ENCODE results near the gene SPRY4. TPM values are rescaled to one million over a fixed set of nuclear protein-coding genes. Genes with fewer than 3 reads are reported as not detected.

Gene SPRY4
- total and polyA plus RNA-seq, 2 of the 8 experiments (the other 6 are each of a cell fraction or from before 2014, with no cell fraction given) = 59.1 to 113 TPM

GRCh38 chr5:142322403-142322746 lies 2.4 kb downstream of the SPRY4 start:
- Histone ChIP-seq H3K36me3 (ENCODE audit: control insufficient read depth in 2 of 4, insufficient read depth in 4 of 4, low read length in 3 of 4) (peaks cover 0 to 7% (median 2%) of the 10 kb centered on the region in 4 experiments; a peak in 2 of 8 replicates), H3K27ac (ENCODE audit: low read depth, low read length) (no peak overlapping the region), H3K23ac (ENCODE audit: insufficient read length) (no peak overlapping the region), H3K27me3 (replicated peaks in 1 of 4; ENCODE audit: control insufficient read depth in 3 of 4, extremely low read depth in 1 of 4, insufficient read depth in 3 of 4, low read length in 3 of 4) (peaks cover 0 to 5% (median 0%) of the 10 kb centered on the region in 4 experiments; a peak in 2 of 7 replicates), H3K79me2 (ENCODE audit: control insufficient read depth in 1 of 2, insufficient read depth in 2 of 2, low read length in 2 of 2) (peaks cover 69 to 77% of the 10 kb centered on the region in 2 experiments), H2AK5ac (ENCODE audit: low read depth, low read length) (no peak overlapping the region), H3K56ac (replicated peaks; ENCODE audit: insufficient read length, low read depth, low read length) (no peak overlapping the region), H2BK12ac (ENCODE audit: low read depth, low read length) (no peak overlapping the region), H4K91ac (replicated peaks; ENCODE audit: insufficient read length, low read length) (no peak overlapping the region), H3K79me1 (ENCODE audit: low read depth, low read length) (no peaks in the 10 kb centered on the region; the same call in 1 of the 2 replicates), H4K20me1 (replicated peaks in 1 of 2; ENCODE audit: control insufficient read depth in 1 of 2, insufficient read depth in 2 of 2, low read length in 2 of 2) (peaks cover 37 to 46% of the 10 kb centered on the region in 2 experiments), H3K9ac (replicated peaks in 1 of 4; ENCODE audit: extremely low read depth in 1 of 4, low read depth in 3 of 4, low read length in 3 of 4) (peak overlapping the region in 1 of 4 experiments; percentile 26; a peak in 2 of 7 replicates), H3K4me1 (replicated peaks in 1 of 4; ENCODE audit: control insufficient read depth in 3 of 4, insufficient read depth in 4 of 4, low read length in 3 of 4) (peaks cover 15 to 39% (median 25%) of the 10 kb centered on the region in 4 experiments), H4K8ac (ENCODE audit: extremely low read depth, insufficient read depth, low read length) (no peak overlapping the region), H3K4ac (replicated peaks; ENCODE audit: insufficient read length, low read depth, low read length) (peak overlapping the region; percentile 16), H2BK15ac (ENCODE audit: low read length) (no peak overlapping the region), H2BK5ac (ENCODE audit: low read depth, low read length) (0 out of 2 replicates have a peak overlapping the region, but pooled peaks have one; percentile 99), H2AFZ (ENCODE audit: low read length) (no peak overlapping the region), H3K23me2 (ENCODE audit: low read depth, low read length) (peaks cover 29% of the 10 kb centered on the region), H4K5ac (ENCODE audit: insufficient read length, low read depth, low read length) (no peak overlapping the region), H2BK20ac (ENCODE audit: low read length) (no peak overlapping the region), H2BK120ac (replicated peaks; ENCODE audit: low read depth, low read length) (no peak overlapping the region), H3K14ac (ENCODE audit: insufficient read length) (no peak overlapping the region), H3K9me3 (ENCODE audit: insufficient read depth in 2 of 2, low read depth in 1 of 2, low read length in 1 of 2) (no peaks in the 10 kb centered on the region), H3K18ac (ENCODE audit: extremely low read depth, low read length) (no peak overlapping the region), H3K4me2 (ENCODE audit: insufficient read depth in 1 of 2, low read depth in 2 of 2, low read length in 2 of 2) (peak overlapping the region; percentile 95 to 97), H3K4me3 (ENCODE audit: extremely low read depth in 1 of 4, insufficient read depth in 2 of 4, low read depth in 3 of 4, low read length in 4 of 4) (peak overlapping the region; percentile 51 to 95 (median 90))
- ChIA-PET POLR2A (ENCODE audit: partially characterized antibody) (interaction anchor here (0.7 to 10.7 kb wide), 7 partner anchors 8 to 226 kb away, joined by 4 to 137 read pairs (median 9); no protein-coding TSS in a partner anchor), CTCF (ENCODE audit: partially characterized antibody) (interaction anchor here (0.7 to 13.7 kb wide), 14 partner anchors 7 to 333 kb away, joined by 3 to 191 read pairs (median 4); no protein-coding TSS in a partner anchor)
- FAIRE-seq (no peak), DNase-seq (ENCODE audit: low read depth in 1 of 2, low spot score in 2 of 2) (no peak)
- 69% methylated on average over 2 of the region's 5 CpGs; no CpG with 5 or more reads in 1 of the 2 experiments for WGBS, 2 experiments (ENCODE audit: extremely low coverage in 1 of 2, insufficient coverage in 1 of 2, insufficient read length in 1 of 2, insufficient replicate concordance in 2 of 2, low coverage in 1 of 2, low lambda C conversion rate in 2 of 2, missing lambda C conversion rate in 1 of 2)
- TF ChIP-seq RXRA (IDR thresholded peaks at IDR 0.05; ENCODE audit: insufficient read depth, low read depth, low read length) (no peak), BCL11A (IDR thresholded peaks at IDR 0.05; ENCODE audit: low read depth in 2 of 2, low read length in 2 of 2) (no peak), RFX5 (IDR thresholded peaks at IDR 0.05; ENCODE audit: borderline replicate concordance, low read depth, low read length) (no peak), ZNF274 (IDR thresholded peaks at IDR 0.05; ENCODE audit: borderline replicate concordance, extremely low read depth, low read length) (no peak), TEAD4 (IDR thresholded peaks at IDR 0.05; ENCODE audit: low read depth, low read length) (no peak), E2F6 (IDR thresholded peaks at IDR 0.05) (no peak), ATF3 (IDR thresholded peaks at IDR 0.05; ENCODE audit: insufficient read depth, low read depth, low read length) (no peak), RBBP5 (IDR thresholded peaks at IDR 0.05; ENCODE audit: borderline replicate concordance, low read depth, low read length) (no peak), TBP (IDR thresholded peaks at IDR 0.05; ENCODE audit: low read depth, low read length) (no peak), TAF7 (optimal IDR thresholded peaks at IDR 0.05; ENCODE audit: borderline replicate concordance, low read depth, low read length) (no peak), EP300 (IDR thresholded peaks at IDR 0.05; ENCODE audit: borderline replicate concordance in 1 of 2, low read depth in 2 of 2, low read length in 2 of 2) (no peak), MAFK (IDR thresholded peaks at IDR 0.05; ENCODE audit: low read depth, low read length) (no peak)

Measured in H1 (cell line).